ENCODE data around the gene SETBP1.

DNA sequence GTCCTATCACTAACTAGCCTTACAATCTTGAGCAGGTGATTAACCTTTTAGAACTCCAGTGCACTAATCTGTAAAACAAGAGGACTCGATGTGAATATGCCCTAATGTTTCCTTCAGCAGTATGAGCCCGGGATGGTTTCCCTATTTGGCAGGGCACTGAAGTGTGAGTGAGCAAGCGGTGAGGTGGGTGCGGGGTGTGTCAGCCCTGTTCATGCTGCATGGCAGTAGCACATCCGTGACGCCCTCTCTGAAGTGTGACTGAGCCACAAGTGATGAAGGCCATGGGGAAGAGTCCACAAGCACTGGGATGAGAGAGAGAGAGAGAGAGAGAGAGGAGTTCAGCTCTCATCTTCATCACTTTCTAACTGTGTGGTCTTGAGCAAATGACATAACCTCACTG, 168.7 kb downstream of the SETBP1 start:
- TF ChIP-seq, protein P1, sequence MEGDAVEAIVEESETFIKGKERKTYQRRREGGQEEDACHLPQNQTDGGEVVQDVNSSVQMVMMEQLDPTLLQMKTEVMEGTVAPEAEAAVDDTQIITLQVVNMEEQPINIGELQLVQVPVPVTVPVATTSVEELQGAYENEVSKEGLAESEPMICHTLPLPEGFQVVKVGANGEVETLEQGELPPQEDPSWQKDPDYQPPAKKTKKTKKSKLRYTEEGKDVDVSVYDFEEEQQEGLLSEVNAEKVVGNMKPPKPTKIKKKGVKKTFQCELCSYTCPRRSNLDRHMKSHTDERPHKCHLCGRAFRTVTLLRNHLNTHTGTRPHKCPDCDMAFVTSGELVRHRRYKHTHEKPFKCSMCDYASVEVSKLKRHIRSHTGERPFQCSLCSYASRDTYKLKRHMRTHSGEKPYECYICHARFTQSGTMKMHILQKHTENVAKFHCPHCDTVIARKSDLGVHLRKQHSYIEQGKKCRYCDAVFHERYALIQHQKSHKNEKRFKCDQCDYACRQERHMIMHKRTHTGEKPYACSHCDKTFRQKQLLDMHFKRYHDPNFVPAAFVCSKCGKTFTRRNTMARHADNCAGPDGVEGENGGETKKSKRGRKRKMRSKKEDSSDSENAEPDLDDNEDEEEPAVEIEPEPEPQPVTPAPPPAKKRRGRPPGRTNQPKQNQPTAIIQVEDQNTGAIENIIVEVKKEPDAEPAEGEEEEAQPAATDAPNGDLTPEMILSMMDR (IDR thresholded peaks at IDR 0.05) = no peak
- no peak for TF ChIP-seq EP300 (IDR thresholded peaks at IDR 0.05)

All from stomach (tissue), 4 donors.